Aorta (tissue), 5 donors: ENCODE results near the gene LDAH. TPM values are rescaled to one million over a fixed set of nuclear protein-coding genes. Genes with fewer than 3 reads are reported as not detected.

Source experiments
- ATAC-seq: fragments of 200-7000 bp; cut with Tn5 transposase; one replicate; pipeline ENCODE4 v1.9.1; 2022; ENCODE audit warnings: moderate library complexity; ENCODE audit not compliant: low FRiP score
- DNase-seq, 2 donors: peaks; one replicate each; pipeline ENCODE4 v3.0.0-alpha.2; 2020
- H3K27ac ChIP-seq, 2 donors: one replicate each; pipeline ENCODE4 v1.5.1; 2013; ENCODE audit warnings: low read length in 2 of 2, mild to moderate bottlenecking in 2 of 2, moderate library complexity in 2 of 2, control low read depth in 1 of 2, inconsistent platforms in 1 of 2, low read depth in 1 of 2
- H3K27me3 ChIP-seq, 2 donors: one replicate each; pipeline ENCODE4 v1.6.1; 2013; ENCODE audit warnings: control low read depth in 1 of 2, low read length in 1 of 2, mild to moderate bottlenecking in 1 of 2, moderate library complexity in 1 of 2; ENCODE audit not compliant: insufficient read depth in 2 of 2, control insufficient read depth in 1 of 2
- H3K36me3 ChIP-seq, 2 donors: one replicate each; pipeline ENCODE4 v1.6.1; 2013; ENCODE audit warnings: control low read depth in 1 of 2, low read length in 1 of 2, mild to moderate bottlenecking in 1 of 2; ENCODE audit not compliant: insufficient read depth in 2 of 2, control insufficient read depth in 1 of 2
- H3K4me1 ChIP-seq, 2 donors: one replicate each; pipeline ENCODE4 v1.6.1; 2013; ENCODE audit warnings: low read length in 2 of 2, control low read depth in 1 of 2, mild to moderate bottlenecking in 1 of 2, moderate library complexity in 1 of 2; ENCODE audit not compliant: insufficient read depth in 2 of 2, control insufficient read depth in 1 of 2
- H3K4me3 ChIP-seq, 2 donors: one replicate each; pipeline ENCODE4 v1.5.1; 2013; ENCODE audit warnings: low read length in 2 of 2, control low read depth in 1 of 2, mild to moderate bottlenecking in 1 of 2
- H3K9me3 ChIP-seq: one replicate; pipeline ENCODE4 v1.6.1; 2013; ENCODE audit warnings: mild to moderate bottlenecking, low read length; ENCODE audit not compliant: control insufficient read depth
- WGBS, 2 donors: extraction: QIAGEN DNeasy Blood & Tissue Kit; methylation state at CpG; one replicate each; pipeline ENCODE4 v1.1.7; 2013; 5-methylcytosine and 5-hydroxymethylcytosine counted together
- intact Hi-C, 2 donors: fragments of 100-400 bp; cut with DNase I; formaldehyde crosslinking; loops; one replicate each; pipeline versions ENCODE4 v1.14.2 to v1.15.0; 2022
- polyA plus RNA-seq, 2 donors: library from polyadenylated mRNA; stranded (reverse); fragments of 200-250 nt; gene quantifications; one replicate each; pipeline ENCODE4 v1.2.3, GENCODE V29; 2013
- total RNA-seq, 2 donors: library from RNA; stranded (reverse); fragmentation: NEBNext Ultra II Directional; extraction: Animal tissue kit (Norgen Biotek cat#: 25700); gene quantifications; one replicate each; pipeline ENCODE4 v1.2.1, GENCODE V29; 2021
- donor health status: healthy with polysubstance abuse.
- donor health status: Bipolar disorder and iron deficiency.
- donor health status: DM: no; HTN: no; CAD: no.
- donor health status: DM: no; HTN: no; CAD: no.
- donor health status: DM: yes; HTN: yes; CAD: no.

The LDAH gene
- total and polyA plus RNA-seq, 4 donors = 6.5 to 18.3 (median 10.3) TPM

GRCh38 chr2:20745924-20746555, 76.9 kb downstream of the LDAH start:
- intact Hi-C loops = no loop called here
- Histone ChIP-seq H3K9me3 (no peaks in the 10 kb centered on the region), H3K4me1 (no peaks in the 10 kb centered on the region), H3K27me3 (no peaks in the 10 kb centered on the region), H3K4me3 (no peak overlapping the region), H3K36me3 (no peaks in the 10 kb centered on the region), H3K27ac (no peak overlapping the region)
- 53 to 69% methylated on average over 2 of the region's 2 CpGs for WGBS, 2 donors
- ATAC-seq = no peak
- DNase-seq = no peak

DNA sequence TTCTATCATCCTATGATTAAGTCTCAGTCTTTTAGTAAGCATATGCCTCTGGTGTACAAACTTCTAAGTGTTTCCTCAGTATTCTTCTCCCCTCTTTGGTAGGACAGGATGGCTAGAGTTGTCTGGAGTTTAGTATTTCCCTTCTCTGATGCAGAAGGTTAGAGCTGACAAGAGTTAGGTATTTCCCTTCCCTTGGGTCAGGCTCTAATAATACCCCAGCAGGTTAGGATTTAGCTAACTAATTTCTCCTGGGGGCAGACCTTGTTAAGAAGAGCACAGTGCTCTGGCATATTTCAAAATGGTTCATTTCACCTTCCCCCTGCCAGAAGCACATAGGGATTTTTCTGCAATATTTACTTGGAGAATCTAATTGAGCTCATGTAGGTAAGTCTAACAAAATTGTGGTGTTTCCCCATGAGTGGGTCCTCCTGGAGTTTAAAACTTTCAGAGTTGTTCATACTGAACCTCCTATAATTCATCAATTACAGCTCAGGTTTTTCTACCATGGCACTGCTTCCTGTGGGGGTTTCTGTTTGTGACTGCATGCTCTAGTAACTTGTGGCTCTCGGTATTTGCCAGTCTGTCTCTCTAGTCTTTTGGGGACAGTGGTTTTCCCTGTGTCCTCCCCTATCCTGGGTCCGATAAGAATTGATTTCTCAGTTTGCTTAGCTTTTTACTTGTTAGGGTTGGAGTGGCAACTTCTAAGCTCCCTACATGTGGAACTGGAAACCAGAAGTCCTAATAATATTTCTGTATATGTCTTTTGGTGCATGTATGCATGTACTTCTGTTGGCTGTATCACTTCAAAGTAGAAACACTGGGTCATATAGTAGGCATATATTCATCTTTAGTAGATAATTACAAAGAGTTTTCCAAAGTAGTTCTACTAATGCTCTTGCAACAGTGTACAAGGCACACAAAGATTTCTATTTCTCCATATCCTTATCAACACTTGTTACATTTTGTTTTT, 78.2 kb downstream of the LDAH start:
- Histone ChIP-seq H3K27me3 (no peaks in the 10 kb centered on the region), H3K9me3 (no peaks in the 10 kb centered on the region), H3K4me1 (no peaks in the 10 kb centered on the region), H3K4me3 (no peak overlapping the region), H3K27ac (no peak overlapping the region), H3K36me3 (no peaks in the 10 kb centered on the region)
- DNase-seq (no peak), ATAC-seq (no peak)
- WGBS, 2 donors = 87 to 93% methylated on average over 2 of the region's 2 CpGs
- intact Hi-C loops = no loop called here

GRCh38 chr2:20738772-20739171, 84.1 kb downstream of the LDAH start:
- intact Hi-C loops = no loop called here
- no peak overlapping the region for H3K27ac ChIP-seq
- H3K4me1 ChIP-seq = no peaks in the 10 kb centered on the region
- no peaks in the 10 kb centered on the region for H3K36me3 ChIP-seq
- no peak for ATAC-seq
- DNase-seq = no peak
- H3K9me3 ChIP-seq = no peaks in the 10 kb centered on the region
- no peaks in the 10 kb centered on the region for H3K27me3 ChIP-seq
- no peak overlapping the region for H3K4me3 ChIP-seq

- H3K36me3 ChIP-seq = no peaks in the 10 kb centered on the region
- H3K27me3 ChIP-seq = no peaks in the 10 kb centered on the region
- DNase-seq = no peak
- no peaks in the 10 kb centered on the region for H3K4me1 ChIP-seq
- H3K9me3 ChIP-seq = no peaks in the 10 kb centered on the region
- 77 to 82% methylated on average over 3 of the region's 3 CpGs for WGBS, 2 donors
- intact Hi-C loops = no loop called here
- ATAC-seq = no peak
- no peak overlapping the region for H3K27ac ChIP-seq
- H3K4me3 ChIP-seq = no peak overlapping the region
Observed at GRCh38 chr2:20737505-20737904, 85.4 kb downstream of the LDAH start.

DNA sequence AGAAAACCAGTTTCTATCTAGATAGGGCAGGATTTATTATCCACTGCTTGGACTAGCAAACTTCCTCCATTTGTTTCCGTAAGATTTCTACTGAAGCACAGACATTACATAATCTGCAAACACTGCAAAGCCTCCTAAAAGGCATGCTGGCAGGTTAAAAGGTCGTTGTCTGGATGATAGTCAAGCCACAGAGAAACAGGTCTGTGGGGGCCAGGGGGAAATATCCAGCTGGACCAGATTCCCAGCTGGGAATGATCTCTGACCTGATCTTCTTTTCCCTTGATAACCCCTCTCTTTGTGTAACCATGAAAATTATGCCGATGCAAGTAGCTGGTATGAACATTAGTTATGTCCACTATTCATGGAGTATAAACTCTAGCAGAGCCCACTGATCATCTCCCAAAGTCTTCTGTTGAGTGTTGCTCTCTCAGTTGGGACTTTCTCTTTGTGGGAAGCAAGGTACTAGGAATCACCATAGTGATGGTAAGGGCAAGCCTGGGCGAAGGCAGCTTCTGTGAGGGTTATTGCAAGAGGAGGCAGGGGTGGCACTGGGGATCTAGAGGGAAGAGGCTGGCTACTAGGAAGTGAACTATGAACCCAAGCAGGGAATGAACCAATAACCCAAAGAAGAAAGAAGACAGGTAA, 94.7 kb downstream of the LDAH start:
- 30 to 34% methylated on average over 4 of the region's 4 CpGs for WGBS, 2 donors
- ATAC-seq (peak; percentile 41), DNase-seq (no peak)
- H3K27ac ChIP-seq = peak overlapping the region; percentile 29 to 93
- no peaks in the 10 kb centered on the region for H3K27me3 ChIP-seq
- intact Hi-C loops = loop anchor here in 1 of 2 donors (5.0 kb wide), 1 partner anchor 244 kb away; no protein-coding TSS in a partner anchor
- no peaks in the 10 kb centered on the region for H3K9me3 ChIP-seq
- peaks cover 8 to 13% of the 10 kb centered on the region in 2 donors for H3K4me1 ChIP-seq
- H3K36me3 ChIP-seq = no peaks in the 10 kb centered on the region
- no peak overlapping the region for H3K4me3 ChIP-seq

GRCh38 chr2:20726913-20727312, 96.0 kb downstream of the LDAH start:
- H3K4me1 ChIP-seq = peaks cover 10 to 13% of the 10 kb centered on the region in 2 donors
- no peaks in the 10 kb centered on the region for H3K27me3 ChIP-seq
- intact Hi-C loops = loop anchor here in 1 of 2 donors (5.0 kb wide), 1 partner anchor 245 kb away; no protein-coding TSS in a partner anchor
- H3K9me3 ChIP-seq = no peaks in the 10 kb centered on the region
- no peak for ATAC-seq
- peak in 1 of 2 donors; percentile 68 for DNase-seq
- H3K27ac ChIP-seq = no peak overlapping the region
- no peaks in the 10 kb centered on the region for H3K36me3 ChIP-seq
- H3K4me3 ChIP-seq = no peak overlapping the region
- 90 to 94% methylated on average over 5 of the region's 5 CpGs for WGBS, 2 donors

DNA sequence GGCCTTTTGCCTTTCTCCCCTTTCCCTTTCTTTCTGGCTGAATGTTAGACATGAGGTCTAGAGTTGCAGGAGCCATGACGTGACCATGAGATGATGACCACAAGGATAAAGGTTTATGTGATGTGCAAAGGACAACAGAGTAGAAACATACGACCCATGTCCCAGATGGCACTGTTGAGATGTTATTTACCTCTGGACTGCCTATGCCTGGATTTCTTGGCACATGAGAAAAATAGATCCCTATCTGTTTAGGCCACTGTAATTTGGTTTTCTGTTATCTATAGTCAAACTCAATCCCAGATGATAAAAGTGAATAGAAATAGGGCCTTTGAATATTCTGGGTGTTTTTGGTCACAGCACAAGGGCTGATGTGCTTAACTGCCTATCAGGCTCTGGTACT, 97.1 kb downstream of the LDAH start:
- Histone ChIP-seq H3K4me1 (peaks cover 10 to 13% of the 10 kb centered on the region in 2 donors), H3K27ac (peak overlapping the region; percentile 28 to 83), H3K27me3 (no peaks in the 10 kb centered on the region), H3K9me3 (no peaks in the 10 kb centered on the region), H3K4me3 (no peak overlapping the region), H3K36me3 (no peaks in the 10 kb centered on the region)
- intact Hi-C loops = loop anchor here in 1 of 2 donors (5.0 kb wide), 1 partner anchor 247 kb away; no protein-coding TSS in a partner anchor
- 84 to 96% methylated on average over 2 of the region's 2 CpGs for WGBS, 2 donors
- ATAC-seq (no peak), DNase-seq (no peak)

GRCh38 chr2:20724500-20725053, 98.3 kb downstream of the LDAH start:
- H3K27me3 ChIP-seq = no peaks in the 10 kb centered on the region
- 94 to 97% methylated on average over 3 of the region's 3 CpGs for WGBS, 2 donors
- no peak overlapping the region for H3K4me3 ChIP-seq
- H3K9me3 ChIP-seq = no peaks in the 10 kb centered on the region
- DNase-seq = no peak
- intact Hi-C loops = loop anchor here in 1 of 2 donors (5.0 kb wide), 1 partner anchor 248 kb away; no protein-coding TSS in a partner anchor
- H3K4me1 ChIP-seq = peaks cover 10 to 13% of the 10 kb centered on the region in 2 donors
- no peak for ATAC-seq
- H3K36me3 ChIP-seq = no peaks in the 10 kb centered on the region
- H3K27ac ChIP-seq = peak overlapping the region; percentile 94 to 99
